ENCODE results near the gene DOHH.
"Not testable (repeated sequence)": the region's sequence is repeated elsewhere in the genome, so short reads cannot be mapped to it uniquely, and the experiment has no call there.

Gene DOHH

GRCh38 chr19:3519126-3519525, 18.7 kb upstream of the DOHH start:
- no peak for DNase-seq (ENCODE audit: low read depth in 2 of 2)

GRCh38 chr19:3518659-3519058, 18.2 kb upstream of the DOHH start:
- DNase-seq (ENCODE audit: low read depth in 2 of 2) = no peak

- no peak for DNase-seq (ENCODE audit: low read depth in 2 of 2)
These were observed 17.8 kb upstream of the DOHH start for GRCh38 chr19:3518255-3518654.

- DNase-seq (ENCODE audit: low read depth in 2 of 2) = no peak
These were observed 17.2 kb upstream of the DOHH start for GRCh38 chr19:3517638-3518037.

- DNase-seq (ENCODE audit: low read depth in 2 of 2) = no peak
These were observed 16.3 kb upstream of the DOHH start for GRCh38 chr19:3516675-3517207.

- DNase-seq (ENCODE audit: low read depth in 2 of 2) = no peak
These were observed 15.5 kb upstream of the DOHH start for GRCh38 chr19:3515891-3516422.

GRCh38 chr19:3514930-3515329, 14.5 kb upstream of the DOHH start:
- DNase-seq (ENCODE audit: low read depth in 2 of 2) = no peak

- no peak for DNase-seq (ENCODE audit: low read depth in 2 of 2)
These were observed 13.0 kb upstream of the DOHH start for GRCh38 chr19:3513229-3514140.

- no peak for DNase-seq (ENCODE audit: low read depth in 2 of 2)
These were observed 12.2 kb upstream of the DOHH start for GRCh38 chr19:3512562-3513228.

GRCh38 chr19:3511506-3512251, 11.2 kb upstream of the DOHH start:
- no peak for DNase-seq (ENCODE audit: low read depth in 2 of 2)

GRCh38 chr19:3510727-3511126, 10.3 kb upstream of the DOHH start:
- DNase-seq (ENCODE audit: low read depth in 2 of 2) = no peak

GRCh38 chr19:3509566-3509989, 9.1 kb upstream of the DOHH start:
- DNase-seq (ENCODE audit: low read depth in 2 of 2) = peak; percentile 30 to 43

GRCh38 chr19:3508771-3509535, 8.5 kb upstream of the DOHH start:
- DNase-seq (ENCODE audit: low read depth in 2 of 2) = no peak

GRCh38 chr19:3508121-3508661, 7.7 kb upstream of the DOHH start:
- DNase-seq (ENCODE audit: low read depth in 2 of 2) = not testable (repeated sequence)

GRCh38 chr19:3507371-3508120, 7.1 kb upstream of the DOHH start:
- no peak for DNase-seq (ENCODE audit: low read depth in 2 of 2)

GRCh38 chr19:3506384-3507340, 6.2 kb upstream of the DOHH start:
- DNase-seq (ENCODE audit: low read depth in 2 of 2) = no peak

GRCh38 chr19:3505598-3506383, 5.3 kb upstream of the DOHH start, which contains the start of gene FZR1:
Gene FZR1 (plus strand): TSS chr19:3506311. CDS start chr19:3522990, 16,679 bp downstream.
- DNase-seq (ENCODE audit: low read depth in 2 of 2) = peak; percentile 99 to 100

GRCh38 chr19:3504735-3505134, 4.3 kb upstream of the DOHH start:
- DNase-seq (ENCODE audit: low read depth in 2 of 2) = no peak
